Breast epithelium (tissue), 4 donors: ENCODE measurements around the gene CRELD2. TPM values are rescaled to one million over a fixed set of nuclear protein-coding genes. Genes with fewer than 3 reads are reported as not detected.
"Not testable (repeated sequence)": the region's sequence is repeated elsewhere in the genome, so short reads cannot be mapped to it uniquely, and the experiment has no call there.

Experiments used
- DNase-seq, 2 donors: peaks; one replicate each; pipeline ENCODE4 v3.0.0-alpha.2; 2019; ENCODE audit warnings: low spot score in 2 of 2
- H3K27ac ChIP-seq, 2 donors: fragments of 200-600 bp; sonication (generic) in 1 of 2; one replicate each; pipeline ENCODE4 v1.5.1; 2016 to 2019; ENCODE audit warnings: mild to moderate bottlenecking in 1 of 2
- H3K27me3 ChIP-seq, 2 donors: fragments of 200-600 bp; sonication (generic) in 1 of 2; one replicate each; pipeline versions ENCODE4 v1.5.1 to v1.6.0; 2017 to 2019; ENCODE audit warnings: control low read depth in 1 of 2, mild to moderate bottlenecking in 1 of 2
- H3K36me3 ChIP-seq: fragments of 200-600 bp; one replicate; pipeline ENCODE4 v1.5.1; 2019
- H3K4me1 ChIP-seq, 2 donors: fragments of 200-600 bp; sonication (generic); one replicate each; pipeline ENCODE4 v1.5.1; 2016 to 2019; ENCODE audit warnings: control low read depth in 1 of 2
- H3K4me3 ChIP-seq, 3 donors: fragments of 200-600 bp; sonication (generic); 1 replicate in 2 of 3; 2 replicates in 1 of 3; pipeline ENCODE4 v1.5.1; 2016 to 2019; ENCODE audit warnings: mild to moderate bottlenecking in 3 of 3, moderate library complexity in 2 of 3
- H3K9me3 ChIP-seq, 2 donors: fragments of 200-600 bp; sonication (generic) in 1 of 2; one replicate each; pipeline ENCODE4 v1.5.1; 2016 to 2019; ENCODE audit warnings: control low read depth in 1 of 2
- POLR2A ChIP-seq: fragments of 450-650 bp; IDR thresholded peaks from one replicate; pipeline ENCODE4 v1.6.1; 2016; ENCODE audit warnings: antibody characterized with exemption, mild to moderate bottlenecking, moderate library complexity
- POLR2AphosphoS5 ChIP-seq, 3 donors: sonication (generic); formaldehyde crosslinking; IDR thresholded peaks; one replicate each; pipeline ENCODE4 v1.6.1; 2017; ENCODE audit warnings: antibody characterized with exemption in 3 of 3
- intact Hi-C: fragments of 100-400 bp; cut with DNase I; formaldehyde crosslinking; loops from one replicate; pipeline ENCODE4 v1.15.1; 2023; ENCODE audit warnings: low total_unique reads
- total RNA-seq, 3 donors: library from RNA; depleted of rRNA; stranded (reverse); fragments of >200 nt; gene quantifications; one replicate each; pipeline ENCODE4 v1.1.0, GENCODE V29; 2016
- TF ChIP-seq, protein P1 (sequence below), 3 donors: fragments of 450-650 bp; IDR thresholded peaks; one replicate each; pipeline ENCODE4 v1.5.1; 2016 to 2017; ENCODE audit warnings: antibody characterized with exemption in 3 of 3, mild to moderate bottlenecking in 3 of 3, moderate library complexity in 3 of 3

Gene CRELD2
- total RNA-seq, 3 donors from 2014 or later = 20.6 to 59.3 (median 39.5) TPM

DNA sequence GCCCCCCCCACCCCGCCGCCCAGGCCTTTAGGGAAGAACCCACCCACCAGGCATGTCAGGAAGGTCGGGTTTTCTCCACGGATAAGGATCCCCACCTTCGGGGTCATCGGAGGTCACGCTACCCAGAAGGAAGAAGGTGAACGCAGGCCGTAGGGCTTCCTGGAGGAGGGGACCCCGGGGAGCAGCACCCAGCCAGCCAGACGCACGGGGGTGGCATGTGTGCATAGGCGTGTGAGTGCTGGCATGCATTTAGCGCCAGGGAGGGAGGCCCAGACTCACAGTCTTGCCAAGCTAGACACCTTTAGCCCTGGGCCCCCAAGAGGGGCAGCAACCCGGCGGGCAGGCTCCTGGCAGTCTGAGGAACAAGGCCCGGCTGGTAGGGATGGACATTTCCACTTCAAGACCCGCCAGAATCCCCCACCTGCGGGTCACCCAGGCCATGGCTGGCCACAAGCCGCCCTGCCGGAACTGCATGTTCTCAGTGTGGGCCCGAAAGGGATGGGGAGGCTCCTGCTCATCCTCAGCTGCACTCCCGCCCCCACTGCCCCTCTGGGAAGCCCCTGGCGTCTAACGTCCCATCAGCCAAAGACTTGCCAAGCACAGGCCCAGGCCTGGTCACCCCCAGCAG lies 25.5 kb downstream of the CRELD2 start:
- Histone ChIP-seq H3K9me3 (no peaks in the 10 kb centered on the region), H3K4me3 (no peak overlapping the region), H3K36me3 (no peaks in the 10 kb centered on the region), H3K4me1 (peaks cover 8 to 24% of the 10 kb centered on the region in 2 donors), H3K27ac (peak overlapping the region; percentile 17 to 70), H3K27me3 (no peaks in the 10 kb centered on the region)
- no peak for DNase-seq
- intact Hi-C loops = no loop called here
- TF ChIP-seq, protein P1, sequence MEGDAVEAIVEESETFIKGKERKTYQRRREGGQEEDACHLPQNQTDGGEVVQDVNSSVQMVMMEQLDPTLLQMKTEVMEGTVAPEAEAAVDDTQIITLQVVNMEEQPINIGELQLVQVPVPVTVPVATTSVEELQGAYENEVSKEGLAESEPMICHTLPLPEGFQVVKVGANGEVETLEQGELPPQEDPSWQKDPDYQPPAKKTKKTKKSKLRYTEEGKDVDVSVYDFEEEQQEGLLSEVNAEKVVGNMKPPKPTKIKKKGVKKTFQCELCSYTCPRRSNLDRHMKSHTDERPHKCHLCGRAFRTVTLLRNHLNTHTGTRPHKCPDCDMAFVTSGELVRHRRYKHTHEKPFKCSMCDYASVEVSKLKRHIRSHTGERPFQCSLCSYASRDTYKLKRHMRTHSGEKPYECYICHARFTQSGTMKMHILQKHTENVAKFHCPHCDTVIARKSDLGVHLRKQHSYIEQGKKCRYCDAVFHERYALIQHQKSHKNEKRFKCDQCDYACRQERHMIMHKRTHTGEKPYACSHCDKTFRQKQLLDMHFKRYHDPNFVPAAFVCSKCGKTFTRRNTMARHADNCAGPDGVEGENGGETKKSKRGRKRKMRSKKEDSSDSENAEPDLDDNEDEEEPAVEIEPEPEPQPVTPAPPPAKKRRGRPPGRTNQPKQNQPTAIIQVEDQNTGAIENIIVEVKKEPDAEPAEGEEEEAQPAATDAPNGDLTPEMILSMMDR (IDR thresholded peaks at IDR 0.05) = no peak
- no peak for TF ChIP-seq POLR2A
- no peak for TF ChIP-seq POLR2AphosphoS5 (IDR thresholded peaks at IDR 0.05)

DNA sequence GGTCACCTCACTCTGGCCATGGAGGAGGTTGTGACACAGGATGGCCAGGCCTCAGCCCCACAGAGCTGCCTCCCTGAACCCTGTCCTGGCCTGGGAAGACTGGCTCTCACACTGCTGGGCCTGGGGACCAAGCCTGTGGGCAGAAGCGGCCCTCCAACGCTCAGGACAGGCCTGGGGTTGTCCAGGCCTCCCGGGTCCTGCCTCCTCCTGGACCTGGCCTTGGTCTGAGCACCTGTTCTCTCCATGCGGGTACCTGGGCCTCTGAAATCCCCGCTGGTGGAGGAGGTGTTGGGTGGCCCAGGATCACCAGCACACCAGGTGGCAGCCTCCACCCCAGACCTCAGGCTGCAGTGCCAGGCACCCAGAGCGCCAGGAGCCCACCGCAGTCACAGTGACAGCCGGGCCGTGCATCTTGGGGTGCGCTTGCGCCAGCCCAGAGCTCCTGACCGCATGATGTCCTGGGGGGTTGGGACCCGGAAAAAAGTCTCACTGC lies 26.0 kb downstream of the CRELD2 start:
- no peaks in the 10 kb centered on the region for H3K27me3 ChIP-seq
- DNase-seq = no peak
- no peaks in the 10 kb centered on the region for H3K9me3 ChIP-seq
- no peaks in the 10 kb centered on the region for H3K36me3 ChIP-seq
- no peak overlapping the region for H3K4me3 ChIP-seq
- peaks cover 8 to 24% of the 10 kb centered on the region in 2 donors for H3K4me1 ChIP-seq
- intact Hi-C loops = no loop called here
- TF ChIP-seq POLR2A (no peak), POLR2AphosphoS5 (IDR thresholded peaks at IDR 0.05) (no peak)
- TF ChIP-seq, protein P1 (IDR thresholded peaks at IDR 0.05) = no peak
- peak overlapping the region; percentile 17 to 70 for H3K27ac ChIP-seq

DNA sequence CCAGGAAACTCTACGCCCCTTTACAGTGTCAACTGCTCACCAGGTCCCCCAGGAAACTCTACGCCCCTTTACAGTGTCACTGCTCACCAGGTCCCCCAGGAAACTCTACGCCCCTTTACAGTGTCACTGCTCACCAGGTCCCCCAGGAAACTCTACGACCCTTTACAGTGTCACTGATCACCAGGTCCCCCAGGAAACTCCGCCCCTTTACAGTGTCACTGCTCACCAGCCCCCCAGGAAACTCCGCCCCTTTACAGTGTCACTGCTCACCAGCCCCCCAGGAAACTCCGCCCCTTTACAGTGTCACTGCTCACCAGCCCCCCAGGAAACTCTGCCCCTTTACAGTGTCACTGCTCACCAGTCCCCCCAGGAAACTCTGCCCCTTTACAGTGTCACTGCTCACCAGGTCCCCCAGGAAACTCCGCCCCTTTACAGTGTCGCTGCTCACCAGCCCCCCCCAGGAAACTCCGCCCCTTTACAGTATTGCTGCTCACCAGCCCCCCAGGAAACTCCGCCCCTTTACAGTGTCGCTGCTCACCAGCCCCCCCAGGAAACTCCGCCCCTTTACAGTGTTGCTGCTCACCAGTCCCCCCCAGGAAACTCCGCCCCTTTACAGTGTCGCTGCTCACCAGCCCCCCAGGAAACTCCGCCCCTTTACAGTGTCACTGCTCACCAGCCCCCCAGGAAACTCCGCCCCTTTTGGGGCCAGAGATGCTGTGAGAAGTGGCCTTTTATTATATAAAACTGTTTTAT lies 26.8 kb downstream of the CRELD2 start:
- H3K4me3 ChIP-seq, H3K27me3 ChIP-seq, DNase-seq, intact Hi-C loops, H3K9me3 ChIP-seq, H3K36me3 ChIP-seq: not testable (repeated sequence)
- Histone ChIP-seq H3K27ac (peak overlapping the region; percentile 7 to 99), H3K4me1 (peaks cover 8 to 24% of the 10 kb centered on the region in 2 donors)

DNA sequence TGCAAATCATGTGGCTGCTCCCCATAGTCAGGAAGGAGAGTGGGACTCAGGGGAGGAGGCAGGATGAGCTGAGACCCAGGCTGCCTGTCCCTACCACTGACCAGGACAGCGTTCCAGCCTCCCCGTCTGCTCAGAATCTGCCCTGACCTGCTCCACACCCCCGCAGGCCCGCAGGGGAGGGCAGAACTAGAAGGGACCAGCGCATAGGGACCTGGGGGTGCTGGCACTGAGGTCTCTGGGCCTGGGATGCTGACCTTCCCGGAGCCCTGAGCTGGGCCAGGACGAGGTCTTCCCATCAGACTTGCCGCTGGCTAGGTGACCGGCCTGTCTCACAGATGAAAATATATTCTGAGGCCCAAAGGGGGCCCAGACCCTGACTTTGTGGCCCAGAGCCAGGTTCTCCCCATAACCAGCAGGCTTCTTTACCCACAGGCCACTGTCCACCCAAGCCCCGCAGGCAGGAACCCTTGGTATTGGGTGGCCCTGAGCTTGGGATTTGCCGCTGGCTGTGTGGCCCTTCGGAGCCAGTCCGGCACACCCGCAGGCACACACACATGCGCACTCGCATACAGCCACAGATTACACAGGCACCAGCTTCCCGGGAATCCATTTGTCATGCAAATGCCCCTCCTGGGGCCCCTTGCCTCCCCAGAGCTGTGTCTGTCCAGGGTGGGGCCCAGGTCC lies 28.3 kb downstream of the CRELD2 start:
- Histone ChIP-seq H3K36me3 (no peaks in the 10 kb centered on the region), H3K9me3 (no peaks in the 10 kb centered on the region), H3K4me1 (peaks cover 13 to 35% of the 10 kb centered on the region in 2 donors), H3K27ac (peak overlapping the region; percentile 99), H3K4me3 (peak overlapping the region in 1 of 3 donors; percentile 66), H3K27me3 (no peaks in the 10 kb centered on the region)
- no peak for DNase-seq
- TF ChIP-seq POLR2A (no peak), POLR2AphosphoS5 (IDR thresholded peaks at IDR 0.05) (no peak)
- TF ChIP-seq, protein P1 (IDR thresholded peaks at IDR 0.05) = no peak
- intact Hi-C loops = no loop called here

DNA sequence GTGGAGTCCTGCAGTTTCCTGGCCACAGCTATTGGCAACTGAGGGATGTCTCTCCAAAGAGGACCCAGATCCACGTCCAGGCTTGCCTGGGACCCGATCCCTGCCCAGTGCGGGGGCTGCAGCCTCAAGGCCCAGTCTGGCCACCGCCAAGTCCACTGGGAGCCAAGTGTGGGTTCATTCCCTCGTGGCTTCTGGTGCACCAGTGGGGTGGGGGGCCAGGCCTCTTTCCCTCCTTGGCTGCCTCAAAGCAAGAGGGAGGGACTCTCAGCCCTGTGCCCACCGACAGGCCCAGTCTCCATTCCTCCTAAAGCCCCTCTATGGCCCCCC lies 28.8 kb downstream of the CRELD2 start:
- Histone ChIP-seq H3K27me3 (no peaks in the 10 kb centered on the region), H3K9me3 (no peaks in the 10 kb centered on the region), H3K4me3 (peak overlapping the region in 2 of 3 donors; percentile 51 to 66), H3K36me3 (no peaks in the 10 kb centered on the region), H3K27ac (peak overlapping the region; percentile 99), H3K4me1 (peaks cover 15 to 40% of the 10 kb centered on the region in 2 donors)
- no peak for DNase-seq
- TF ChIP-seq POLR2AphosphoS5 (IDR thresholded peaks at IDR 0.05) (no peak), POLR2A (no peak)
- TF ChIP-seq, protein P1 (IDR thresholded peaks at IDR 0.05) = no peak
- intact Hi-C loops = no loop called here
